Left ventricle myocardium inferior (tissue), 1 donor: ENCODE data around the gene TAOK3. TPM values are rescaled to one million over a fixed set of nuclear protein-coding genes. Genes with fewer than 3 reads are reported as not detected.

ENCODE experiments used
- DNase-seq: peaks from one replicate; pipeline ENCODE4 v3.0.0-alpha.2; 2020
- H3K27ac ChIP-seq: fragments of 200-600 bp; replicated peaks from 2 replicates; pipeline ENCODE4 v1.8.0; 2021
- H3K27me3 ChIP-seq: fragments of 200-600 bp; 2 replicates; pipeline ENCODE4 v1.8.0; 2021; ENCODE audit warnings: low read depth
- H3K36me3 ChIP-seq: fragments of 200-600 bp; 2 replicates; pipeline ENCODE4 v1.8.0; 2021
- H3K4me1 ChIP-seq: fragments of 200-600 bp; 2 replicates; pipeline ENCODE4 v1.8.0; 2021
- H3K4me3 ChIP-seq: fragments of 200-600 bp; 2 replicates; pipeline ENCODE4 v1.8.0; 2021; ENCODE audit warnings: mild to moderate bottlenecking, moderate library complexity
- H3K9me3 ChIP-seq: fragments of 200-600 bp; replicated peaks from 2 replicates; pipeline ENCODE4 v1.8.0; 2021
- intact Hi-C: fragments of 100-400 bp; cut with micrococcal nuclease; formaldehyde crosslinking; loops from one replicate; pipeline ENCODE4 v1.11.0; 2022
- total RNA-seq: library from RNA; stranded (reverse); fragmentation: NEBNext Ultra II Directional; extraction: Animal tissue kit (Norgen Biotek cat#: 25700); gene quantifications from one replicate; pipeline ENCODE4 v1.2.1, GENCODE V29; 2021
- TF ChIP-seq, protein P1 (sequence below): fragments of 200-600 bp; IDR thresholded peaks from 2 replicates; pipeline ENCODE4 v1.8.0; 2021; ENCODE audit warnings: antibody characterized with exemption, mild to moderate bottlenecking, borderline replicate concordance
- donor health status: DM: no; HTN: yes; CAD: no; lungs with severe emphysema.

TAOK3 gene
- total RNA-seq, 1 donor from 2014 or later = 21.4 TPM

DNA sequence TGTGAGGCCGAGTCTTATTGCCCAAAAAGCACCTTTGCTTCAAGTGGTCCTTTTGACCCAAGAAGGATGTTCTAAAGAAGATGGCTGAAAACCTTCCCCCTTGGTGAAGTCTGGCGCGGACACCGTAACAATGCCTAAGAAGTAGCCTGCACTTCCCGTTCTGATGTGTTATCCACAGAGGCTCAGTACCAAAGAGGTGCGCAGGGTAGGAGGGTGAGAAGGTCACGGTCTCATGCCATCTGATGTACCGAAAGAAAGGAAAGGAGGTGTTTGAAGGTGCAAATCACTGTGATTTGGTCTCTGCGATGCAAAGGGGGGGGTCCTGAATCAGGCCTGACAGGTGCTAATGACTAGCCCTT is 226.9 kb downstream of the TAOK3 start:
- TF ChIP-seq, protein P1, sequence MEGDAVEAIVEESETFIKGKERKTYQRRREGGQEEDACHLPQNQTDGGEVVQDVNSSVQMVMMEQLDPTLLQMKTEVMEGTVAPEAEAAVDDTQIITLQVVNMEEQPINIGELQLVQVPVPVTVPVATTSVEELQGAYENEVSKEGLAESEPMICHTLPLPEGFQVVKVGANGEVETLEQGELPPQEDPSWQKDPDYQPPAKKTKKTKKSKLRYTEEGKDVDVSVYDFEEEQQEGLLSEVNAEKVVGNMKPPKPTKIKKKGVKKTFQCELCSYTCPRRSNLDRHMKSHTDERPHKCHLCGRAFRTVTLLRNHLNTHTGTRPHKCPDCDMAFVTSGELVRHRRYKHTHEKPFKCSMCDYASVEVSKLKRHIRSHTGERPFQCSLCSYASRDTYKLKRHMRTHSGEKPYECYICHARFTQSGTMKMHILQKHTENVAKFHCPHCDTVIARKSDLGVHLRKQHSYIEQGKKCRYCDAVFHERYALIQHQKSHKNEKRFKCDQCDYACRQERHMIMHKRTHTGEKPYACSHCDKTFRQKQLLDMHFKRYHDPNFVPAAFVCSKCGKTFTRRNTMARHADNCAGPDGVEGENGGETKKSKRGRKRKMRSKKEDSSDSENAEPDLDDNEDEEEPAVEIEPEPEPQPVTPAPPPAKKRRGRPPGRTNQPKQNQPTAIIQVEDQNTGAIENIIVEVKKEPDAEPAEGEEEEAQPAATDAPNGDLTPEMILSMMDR = no peak
- Histone ChIP-seq H3K4me1 (peaks cover 37% of the 10 kb centered on the region), H3K27me3 (no peaks in the 10 kb centered on the region), H3K4me3 (no peak overlapping the region), H3K36me3 (peaks cover 70% of the 10 kb centered on the region), H3K27ac (no peak overlapping the region), H3K9me3 (no peaks in the 10 kb centered on the region)
- intact Hi-C loops = no loop called here
- no peak for DNase-seq

DNA sequence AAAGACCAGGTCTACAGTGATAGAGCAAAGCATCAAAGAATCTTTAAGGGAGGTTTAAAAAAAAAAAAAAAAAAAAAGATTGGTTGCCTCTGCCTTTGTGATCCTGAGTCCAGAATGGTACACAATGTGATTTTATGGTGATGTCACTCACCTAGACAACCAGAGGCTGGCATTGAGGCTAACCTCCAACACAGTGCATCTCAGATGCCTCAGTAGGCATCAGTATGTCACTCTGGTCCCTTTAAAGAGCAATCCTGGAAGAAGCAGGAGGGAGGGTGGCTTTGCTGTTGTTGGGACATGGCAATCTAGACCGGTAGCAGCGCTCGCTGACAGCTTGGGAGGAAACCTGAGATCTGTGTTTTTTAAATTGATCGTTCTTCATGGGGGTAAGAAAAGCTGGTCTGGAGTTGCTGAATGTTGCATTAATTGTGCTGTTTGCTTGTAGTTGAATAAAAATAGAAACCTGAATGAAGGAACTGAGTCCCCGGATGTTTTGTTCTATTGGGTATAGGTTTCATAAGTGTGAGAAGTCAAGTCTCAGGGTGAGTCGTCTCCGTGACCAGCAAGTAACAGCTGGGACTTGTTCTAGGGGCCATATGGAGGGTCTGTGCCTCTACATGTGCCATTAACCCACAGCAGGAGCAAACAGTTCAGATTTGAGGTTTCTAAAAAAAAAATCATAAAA is 227.5 kb downstream of the TAOK3 start:
- TF ChIP-seq, protein P1 = no peak
- no peaks in the 10 kb centered on the region for H3K9me3 ChIP-seq
- peaks cover 76% of the 10 kb centered on the region for H3K36me3 ChIP-seq
- H3K4me3 ChIP-seq = no peak overlapping the region
- H3K27ac ChIP-seq = no peak overlapping the region
- peaks cover 37% of the 10 kb centered on the region for H3K4me1 ChIP-seq
- no peak for DNase-seq
- intact Hi-C loops = no loop called here
- H3K27me3 ChIP-seq = no peaks in the 10 kb centered on the region

DNA sequence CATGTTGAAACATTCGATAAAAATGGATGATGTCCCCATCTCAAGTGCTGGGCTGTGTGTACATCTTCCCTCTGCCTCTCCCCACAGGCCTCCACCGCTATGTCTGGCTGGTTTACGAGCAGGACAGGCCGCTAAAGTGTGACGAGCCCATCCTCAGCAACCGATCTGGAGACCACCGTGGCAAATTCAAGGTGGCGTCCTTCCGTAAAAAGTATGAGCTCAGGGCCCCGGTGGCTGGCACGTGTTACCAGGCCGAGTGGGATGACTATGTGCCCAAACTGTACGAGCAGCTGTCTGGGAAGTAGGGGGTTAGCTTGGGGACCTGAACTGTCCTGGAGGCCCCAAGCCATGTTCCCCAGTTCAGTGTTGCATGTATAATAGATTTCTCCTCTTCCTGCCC is 228.2 kb downstream of the TAOK3 start:
- intact Hi-C loops = no loop called here
- TF ChIP-seq, protein P1 = no peak
- Histone ChIP-seq H3K27ac (no peak overlapping the region), H3K4me1 (peaks cover 41% of the 10 kb centered on the region), H3K36me3 (peaks cover 80% of the 10 kb centered on the region), H3K9me3 (no peaks in the 10 kb centered on the region), H3K4me3 (no peak overlapping the region), H3K27me3 (no peaks in the 10 kb centered on the region)
- no peak for DNase-seq

DNA sequence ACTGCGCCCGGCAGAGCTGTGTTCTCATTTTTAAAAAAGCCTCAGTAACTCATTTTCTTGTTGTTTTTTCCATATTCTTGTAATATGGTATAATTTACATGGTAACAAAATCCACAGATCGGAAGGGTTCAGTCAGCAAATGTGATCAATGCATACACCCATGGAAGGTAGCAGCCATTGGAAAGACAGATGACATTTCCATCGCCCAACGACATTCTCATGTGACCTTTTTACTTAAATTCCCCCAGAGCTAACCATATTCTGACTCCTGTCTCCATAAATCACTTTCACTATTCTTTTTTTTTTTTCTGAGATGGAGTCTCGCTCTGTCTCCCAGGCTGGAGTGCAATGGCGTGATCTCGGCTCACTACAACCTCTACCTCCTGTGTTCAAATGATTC is 231.9 kb downstream of the TAOK3 start:
- Histone ChIP-seq H3K4me1 (peaks cover 56% of the 10 kb centered on the region), H3K27me3 (no peaks in the 10 kb centered on the region), H3K27ac (peak overlapping the region; percentile 94), H3K9me3 (no peaks in the 10 kb centered on the region), H3K36me3 (peaks cover 81% of the 10 kb centered on the region), H3K4me3 (no peak overlapping the region)
- intact Hi-C loops = no loop called here
- DNase-seq = no peak
- TF ChIP-seq, protein P1 = no peak

DNA sequence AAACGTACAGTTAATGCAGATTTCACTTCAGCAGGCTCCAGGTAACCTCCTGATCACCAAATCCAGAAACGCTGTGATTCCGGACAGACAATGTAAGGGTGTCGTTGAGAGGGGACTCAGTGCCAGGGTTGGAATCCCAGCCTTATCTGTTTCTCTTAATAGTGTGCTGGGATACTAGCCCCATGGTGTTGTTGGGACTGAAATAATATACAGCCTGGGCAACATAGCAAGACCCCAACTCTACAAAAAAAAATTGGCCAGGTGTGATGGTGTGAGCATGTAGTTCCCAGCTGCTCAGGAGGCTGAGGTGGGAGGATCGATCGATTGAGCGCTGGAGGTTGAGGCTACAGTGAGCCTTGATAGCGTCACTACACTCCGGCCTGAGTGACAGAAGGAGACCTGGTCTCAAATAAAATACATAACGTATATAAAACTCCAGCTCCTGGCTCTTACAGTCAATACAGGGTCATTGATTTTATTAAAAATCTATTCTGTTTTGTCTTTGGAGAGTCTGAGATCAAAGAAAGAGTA is 235.5 kb downstream of the TAOK3 start:
- Histone ChIP-seq H3K27ac (peak overlapping the region; percentile 94), H3K27me3 (no peaks in the 10 kb centered on the region), H3K4me3 (peak overlapping the region; percentile 92), H3K36me3 (peaks cover 46% of the 10 kb centered on the region), H3K4me1 (peaks cover 54% of the 10 kb centered on the region), H3K9me3 (no peaks in the 10 kb centered on the region)
- no peak for DNase-seq
- intact Hi-C loops = no loop called here
- TF ChIP-seq, protein P1 = no peak
